Activated gamma-delta T cell treated with anti-CD3 and anti-CD28 coated beads, Interleukin-2, amount 50 U/mL, for 16 hours (primary cell): Measurements from ENCODE around the gene PHF8.

Source experiments
- DNase-seq: peaks from one replicate; pipeline ENCODE4 v3.0.0-alpha.2; 2020; ENCODE audit warnings: low read depth

The PHF8 gene

DNA sequence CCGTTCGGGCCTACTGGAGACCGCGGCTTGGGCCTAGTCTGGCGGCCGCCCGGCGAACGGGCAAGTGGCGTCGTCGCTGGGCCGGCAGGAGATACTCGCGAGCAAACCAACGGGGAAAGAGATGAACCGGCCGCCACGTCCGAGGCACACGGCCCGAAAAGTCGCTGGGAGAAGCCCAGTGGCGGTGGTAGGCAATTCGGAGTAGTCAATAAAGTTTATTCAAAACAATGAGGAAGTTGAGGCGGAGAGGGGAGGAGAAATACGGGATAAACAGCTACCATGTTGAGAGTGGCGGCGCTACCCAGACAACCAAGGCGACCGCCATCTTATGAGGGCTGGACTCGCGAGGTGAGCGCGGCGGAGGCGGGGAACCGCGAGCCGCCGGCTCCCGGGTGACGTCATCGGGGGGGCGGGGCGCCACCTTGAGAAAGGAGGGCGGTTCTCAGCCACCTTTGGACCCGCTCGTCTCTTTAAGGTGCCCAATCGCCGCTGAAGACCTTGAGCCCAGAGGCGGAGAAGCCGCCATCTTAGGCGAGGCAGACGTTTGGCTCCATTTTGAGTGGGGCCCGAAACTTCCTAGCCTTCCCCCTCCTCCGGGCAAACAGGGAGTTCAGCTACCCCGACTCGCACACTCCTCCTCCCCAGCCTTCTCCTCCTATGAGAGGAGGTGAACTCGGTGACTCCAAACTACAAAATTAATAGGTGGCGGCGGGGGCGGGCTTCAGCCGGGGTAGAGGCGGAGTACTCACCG is at the start of gene PHF8:
TSS of gene PHF8 (minus strand) at position 348 of the 751 bp plus-strand sequence. CDS start 1,745 bp downstream, outside the sequence.
- DNase-seq = peak; percentile 90

DNA sequence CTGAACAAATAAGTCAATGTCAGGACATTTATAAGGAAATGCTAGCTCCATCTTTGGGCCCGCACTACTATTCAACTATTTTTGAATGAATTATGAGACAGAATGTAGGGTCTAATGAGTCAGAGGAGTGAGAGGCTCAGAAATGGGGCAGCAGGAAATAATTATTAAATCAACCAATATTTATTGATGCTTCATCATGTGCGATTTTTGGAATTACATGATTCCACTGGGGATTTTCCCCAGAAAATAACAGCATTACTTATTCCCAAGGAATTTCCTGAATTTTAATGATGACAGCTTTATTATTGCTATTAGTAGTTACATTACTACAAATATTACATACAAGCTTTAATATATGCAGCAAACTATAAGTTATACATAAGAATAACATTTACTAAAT is 49.3 kb upstream of the PHF8 start:
- DNase-seq = no peak

DNA sequence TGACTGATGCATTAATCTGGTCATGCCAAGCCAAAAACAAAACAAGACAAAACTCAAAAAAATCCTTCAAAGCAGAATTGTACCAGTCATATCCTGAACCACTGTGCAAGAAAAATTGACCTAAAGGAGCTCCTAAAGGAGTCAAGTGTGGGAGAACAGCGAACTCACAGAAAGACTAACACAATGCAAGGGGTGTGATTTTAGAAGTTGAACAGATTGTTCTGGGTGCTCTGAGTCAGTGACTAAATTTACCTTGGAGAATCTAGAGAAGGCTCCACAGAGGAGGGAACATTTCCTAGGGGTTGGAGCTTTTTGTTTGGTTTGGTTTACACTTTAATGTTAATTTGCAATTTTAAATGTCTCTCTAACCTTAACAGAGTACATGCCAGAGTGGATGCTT is 48.9 kb upstream of the PHF8 start:
- DNase-seq = no peak

DNA sequence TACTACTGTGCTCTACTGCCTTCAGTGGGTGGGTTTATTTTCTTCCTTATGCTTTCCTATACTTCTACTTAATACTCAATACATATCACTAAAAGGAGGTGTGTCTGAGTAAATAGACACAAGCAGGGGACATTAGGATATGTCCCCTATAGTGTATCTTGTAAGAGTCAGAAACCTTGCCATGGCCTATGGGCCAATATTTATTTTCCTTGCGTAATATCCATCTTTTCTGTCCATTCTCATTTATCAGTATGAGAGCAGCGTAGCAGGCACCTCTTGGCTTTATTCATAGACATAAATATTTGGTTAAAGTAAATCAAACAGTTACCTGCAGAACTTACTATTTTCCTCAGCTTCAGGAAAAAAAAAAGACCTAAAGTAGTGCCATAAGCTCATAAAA is 46.6 kb upstream of the PHF8 start:
- DNase-seq = no peak

DNA sequence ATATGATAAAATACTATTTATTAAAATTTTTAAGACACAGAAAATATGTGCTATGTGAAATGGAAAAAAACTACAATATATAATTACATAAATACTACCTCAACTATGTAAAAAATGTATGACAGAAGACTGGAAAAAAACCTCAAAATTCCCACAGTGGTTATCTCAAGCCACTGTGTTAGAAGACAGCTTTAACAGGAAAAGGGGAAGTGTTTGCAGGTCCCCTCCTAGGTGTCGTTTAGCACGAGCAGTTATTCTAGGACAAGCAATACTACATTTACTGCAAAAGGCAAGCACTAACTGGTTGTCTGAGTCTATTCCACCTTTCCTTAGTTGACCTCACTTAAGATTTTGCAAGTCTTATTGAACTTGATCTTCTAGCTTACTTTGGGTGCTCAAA is 44.9 kb upstream of the PHF8 start:
- DNase-seq = no peak

DNA sequence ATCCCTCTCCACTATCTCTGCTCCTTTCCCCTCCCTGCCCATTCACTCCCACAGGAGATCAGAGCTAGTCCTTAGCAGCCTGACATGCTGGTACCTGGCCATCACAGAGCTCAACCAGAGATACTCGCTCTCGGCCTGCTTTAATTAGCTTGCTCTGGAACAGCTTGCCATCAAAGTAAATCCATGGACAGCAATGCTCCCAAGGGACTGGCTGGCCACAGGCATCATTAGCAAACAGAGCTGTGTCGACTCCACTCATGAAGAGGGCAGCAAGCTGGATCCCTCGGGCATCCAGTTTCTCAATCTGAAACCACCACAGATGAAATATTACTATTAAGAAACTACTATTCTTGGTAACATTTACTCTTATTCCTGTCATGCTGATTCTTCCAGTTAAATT is 43.4 kb upstream of the PHF8 start:
- DNase-seq = no peak

DNA sequence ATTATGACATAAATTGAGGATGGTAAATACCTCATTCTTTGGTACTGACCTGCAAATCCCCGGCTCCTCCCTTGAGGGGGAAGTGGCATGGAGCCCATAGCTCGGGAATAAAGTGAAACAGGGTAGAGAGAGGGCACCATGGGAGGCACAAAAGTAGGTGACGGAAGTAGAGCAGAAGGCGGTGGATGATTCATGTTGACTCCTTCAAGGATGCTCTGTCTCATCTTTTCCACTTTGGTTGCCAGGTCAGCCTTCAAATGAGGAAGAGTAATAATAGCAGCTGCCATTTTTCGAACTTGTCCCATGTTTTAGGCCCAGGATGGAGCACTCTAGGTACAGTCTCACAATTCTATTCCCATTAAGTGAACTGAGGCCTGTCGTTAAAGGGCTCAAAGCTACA is 41.4 kb upstream of the PHF8 start:
- no peak for DNase-seq

DNA sequence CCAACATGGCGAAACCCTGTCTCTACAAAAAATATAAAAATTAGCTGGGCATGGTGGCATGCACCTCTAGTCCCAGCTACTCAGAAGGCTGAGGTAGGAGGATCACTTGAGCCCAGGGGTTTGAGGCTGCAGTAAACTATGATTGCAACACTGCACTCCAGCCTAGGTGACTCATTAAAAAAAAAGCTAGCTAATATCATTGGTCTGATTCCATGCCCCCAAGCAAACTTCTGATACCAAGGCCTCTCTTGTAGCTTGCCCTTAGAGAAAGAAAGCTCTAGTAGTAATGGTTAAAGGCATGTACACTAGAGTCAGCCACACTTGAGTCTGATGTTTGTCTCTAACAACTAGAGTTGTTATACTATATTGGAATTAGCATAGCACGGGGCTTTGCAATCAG is 32.6 kb upstream of the PHF8 start:
- DNase-seq = no peak

DNA sequence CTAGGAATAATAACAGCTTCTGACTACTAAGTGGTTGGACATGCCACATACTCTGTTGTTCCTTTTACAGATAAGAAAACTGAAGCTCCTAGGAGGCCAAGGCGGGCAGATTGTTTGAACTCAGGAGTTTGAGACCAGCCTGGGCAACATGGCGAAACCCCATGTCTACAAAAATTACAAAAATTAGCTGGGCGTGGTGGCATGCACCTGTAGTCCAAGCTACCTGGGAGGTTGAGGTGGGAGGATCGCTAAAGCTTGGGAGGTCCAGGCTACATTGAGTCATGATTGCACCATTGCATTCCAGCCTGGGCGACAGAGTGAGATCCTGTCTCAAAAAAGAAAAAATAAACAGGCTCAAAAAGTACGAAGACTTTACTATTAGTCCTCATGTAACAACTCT is 30.6 kb upstream of the PHF8 start:
- DNase-seq = no peak

DNA sequence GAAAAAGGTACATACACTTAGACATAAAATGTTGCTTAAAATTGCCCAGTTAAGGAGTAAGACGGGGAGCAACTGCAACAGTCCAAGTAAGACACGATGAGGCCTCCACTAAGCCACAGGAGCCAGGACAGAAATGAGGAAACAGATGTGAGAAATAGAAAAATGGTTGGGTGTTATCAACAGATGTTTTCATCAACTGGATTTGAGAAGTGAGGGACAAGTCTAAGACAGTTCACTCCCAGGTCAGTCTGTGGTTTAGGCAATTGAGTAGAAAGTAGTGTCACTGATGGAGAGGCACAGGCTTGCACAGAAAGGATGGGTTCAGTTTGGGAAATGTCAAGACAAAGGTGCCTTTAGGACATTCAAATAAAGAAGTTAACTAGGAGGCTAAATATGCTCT is 23.5 kb upstream of the PHF8 start:
- DNase-seq = no peak

DNA sequence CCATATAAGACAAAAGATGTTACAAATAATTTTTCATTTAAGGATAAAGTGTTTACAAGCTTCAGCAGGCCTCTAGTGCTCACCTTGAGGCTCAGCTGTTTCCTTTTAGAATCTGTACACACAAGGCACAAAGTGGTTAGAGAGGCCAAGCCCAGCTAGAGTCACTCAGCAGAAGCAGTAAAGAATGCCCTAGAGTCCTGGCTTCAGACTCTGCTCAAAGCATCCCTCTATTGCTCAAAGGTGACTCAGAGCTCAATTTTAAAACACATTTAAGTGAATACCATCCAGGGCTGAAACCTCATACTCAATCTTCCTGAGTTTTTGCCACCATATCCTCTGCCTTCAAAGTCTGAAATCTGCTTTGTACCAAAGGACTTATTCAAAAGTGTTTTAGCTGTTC is 22.6 kb upstream of the PHF8 start:
- DNase-seq = no peak

DNA sequence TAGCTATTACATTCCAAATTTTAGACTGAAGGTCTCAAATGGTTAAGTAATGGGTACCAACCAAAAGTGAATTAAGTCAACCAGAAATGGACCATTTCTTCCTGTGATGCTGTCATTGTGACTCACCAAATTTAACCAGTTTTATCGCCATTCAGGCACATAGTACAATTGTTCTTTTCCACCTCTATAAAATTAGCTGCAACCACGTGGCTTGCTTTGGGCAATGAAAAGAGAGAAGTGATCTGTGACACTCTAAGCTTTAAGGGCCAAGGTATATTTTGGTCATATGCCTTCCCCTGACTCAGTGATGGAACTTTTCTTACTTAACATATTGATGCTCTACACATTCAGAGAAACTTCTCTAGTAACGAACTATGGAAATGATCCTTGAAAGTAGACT is 20.3 kb upstream of the PHF8 start:
- no peak for DNase-seq

DNA sequence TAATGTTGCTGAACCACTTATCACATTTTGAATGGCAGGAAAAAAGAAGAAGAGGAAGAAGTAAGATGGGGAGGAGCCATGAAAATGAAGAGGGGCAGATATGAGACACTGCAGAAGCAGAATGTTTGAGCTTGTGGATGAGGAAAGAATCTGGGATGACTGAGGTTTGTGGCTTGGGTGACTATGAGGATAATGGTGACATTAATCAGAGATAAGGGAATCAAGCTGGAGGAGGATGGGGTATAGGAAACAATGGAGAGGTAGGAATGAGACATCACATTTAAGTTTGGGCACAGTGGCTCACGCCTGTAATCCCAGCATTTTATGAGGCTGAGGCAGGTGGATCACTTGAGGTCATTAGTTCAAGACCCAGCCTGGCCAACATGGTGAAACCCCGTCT is 19.1 kb upstream of the PHF8 start:
- DNase-seq = no peak

DNA sequence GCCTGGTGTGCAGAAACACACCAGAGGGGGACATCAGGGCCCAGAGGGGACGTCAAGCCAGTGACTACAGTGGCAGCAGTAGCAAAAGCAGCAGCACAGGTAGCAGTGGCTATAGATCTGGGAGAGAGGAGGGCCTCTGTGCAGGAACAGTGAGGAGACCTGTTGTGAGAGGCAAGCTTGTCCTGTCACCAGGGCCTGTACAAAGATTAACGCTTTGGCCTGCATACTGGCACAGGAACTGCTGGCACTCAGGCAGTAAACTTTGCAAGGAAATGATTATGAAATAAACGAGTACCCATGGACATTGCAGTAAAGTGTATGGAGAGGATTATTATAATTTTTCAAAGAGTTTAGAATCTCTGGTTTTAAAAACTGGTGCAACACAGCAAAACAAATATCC is 5.5 kb upstream of the PHF8 start:
- no peak for DNase-seq

DNA sequence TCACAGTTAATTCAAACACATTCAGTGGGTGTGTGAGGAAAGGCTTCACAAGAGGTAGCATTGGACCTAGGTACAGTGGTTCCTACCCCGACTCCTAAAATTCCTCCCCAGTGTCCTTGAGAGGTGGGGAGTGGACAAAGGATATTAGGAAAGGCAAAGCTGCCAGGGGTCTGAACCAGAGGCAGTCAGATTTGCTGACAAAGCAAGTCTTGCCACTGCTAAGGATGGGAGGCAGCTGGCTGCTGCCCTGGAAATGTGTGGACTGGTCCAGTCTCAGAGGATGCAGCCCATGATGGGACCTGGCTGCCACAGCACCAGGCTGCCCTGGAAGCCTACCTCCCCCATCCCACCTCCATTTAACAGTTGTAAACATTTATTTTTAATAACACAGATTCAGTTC is 4.1 kb upstream of the PHF8 start:
- DNase-seq = no peak

DNA sequence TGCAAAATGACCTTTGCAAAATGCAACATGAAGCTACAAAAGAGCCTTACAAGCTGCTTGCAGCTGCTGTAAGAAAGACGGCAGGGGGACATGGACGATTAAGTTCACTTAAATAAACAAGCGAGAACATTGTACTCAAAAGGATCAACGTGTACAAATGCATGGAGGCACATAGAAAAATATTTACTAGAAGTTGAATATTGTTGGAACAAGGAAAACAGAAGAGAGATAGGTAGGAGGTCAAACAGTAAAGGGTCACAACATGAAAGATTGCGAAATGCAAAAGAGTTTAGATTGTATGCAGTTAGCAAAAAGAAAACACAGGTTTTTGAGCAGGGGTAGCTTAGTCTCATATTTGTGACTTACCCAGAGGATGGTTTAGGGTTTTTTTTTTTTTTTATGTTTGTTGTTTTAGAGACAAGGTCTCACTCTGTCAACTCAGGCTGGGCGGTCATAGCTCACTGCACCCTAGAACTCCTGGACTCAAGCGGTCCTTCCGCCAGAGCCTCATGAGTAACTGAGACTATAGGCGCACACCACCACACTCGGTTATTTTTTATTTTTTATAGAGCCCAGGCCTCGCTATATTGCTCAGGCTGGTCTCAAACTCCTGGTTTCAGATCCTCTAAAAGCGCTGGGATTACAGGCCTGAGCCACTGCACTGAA is 1.4 kb upstream of the PHF8 start:
- no peak for DNase-seq

DNA sequence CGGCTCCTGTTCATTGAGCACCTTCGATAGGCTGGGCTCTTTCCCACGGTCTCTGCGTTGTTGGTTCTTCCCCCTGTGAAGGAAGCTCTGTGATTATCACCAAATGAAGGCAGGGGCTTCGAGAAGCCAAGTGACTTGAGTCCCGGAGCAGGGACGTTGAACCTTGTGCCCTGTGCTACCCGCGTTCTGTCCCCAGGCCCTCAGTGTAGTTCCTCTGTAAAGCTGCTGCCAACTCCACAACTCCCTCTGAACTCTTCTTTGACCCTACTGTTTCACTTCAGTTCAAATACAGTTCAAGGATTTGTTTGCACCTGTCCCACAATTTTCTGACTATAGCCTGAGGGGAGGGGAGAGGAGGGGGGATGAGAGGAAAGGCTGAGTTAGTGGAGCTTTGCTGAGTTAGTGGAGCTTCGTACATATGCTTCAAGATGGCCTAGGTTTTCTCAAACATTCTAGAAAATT is 635 bp upstream of the PHF8 start:
- no peak for DNase-seq

DNA sequence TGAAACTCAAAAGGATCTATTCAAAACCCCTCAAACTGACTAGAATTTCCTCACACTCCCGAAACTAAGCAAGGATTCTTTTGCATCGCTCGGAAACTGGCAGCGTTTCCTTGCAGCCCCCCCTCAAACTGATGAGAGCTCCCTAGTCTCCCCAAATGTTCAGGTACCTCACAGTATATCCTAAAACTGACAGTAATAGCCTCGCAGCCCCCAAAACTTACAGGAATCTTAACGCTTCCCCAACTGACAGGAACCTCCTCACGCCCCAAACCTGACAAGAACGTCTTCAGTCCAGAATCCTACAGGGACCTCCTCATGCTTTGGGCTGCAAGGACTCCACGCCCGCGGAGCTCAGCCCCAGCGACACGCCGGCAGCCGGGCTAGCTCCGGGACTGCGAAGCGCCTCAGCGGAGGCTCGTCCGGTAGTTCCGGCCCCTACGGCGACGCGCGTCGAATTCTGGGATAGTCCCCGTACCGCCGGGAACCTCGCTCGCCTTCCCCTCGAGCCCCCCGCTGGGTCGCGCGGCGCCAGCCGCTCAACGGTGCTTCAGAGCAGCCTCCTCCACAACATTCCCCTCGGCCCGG is 640 bp downstream of the PHF8 start:
- DNase-seq = no peak

DNA sequence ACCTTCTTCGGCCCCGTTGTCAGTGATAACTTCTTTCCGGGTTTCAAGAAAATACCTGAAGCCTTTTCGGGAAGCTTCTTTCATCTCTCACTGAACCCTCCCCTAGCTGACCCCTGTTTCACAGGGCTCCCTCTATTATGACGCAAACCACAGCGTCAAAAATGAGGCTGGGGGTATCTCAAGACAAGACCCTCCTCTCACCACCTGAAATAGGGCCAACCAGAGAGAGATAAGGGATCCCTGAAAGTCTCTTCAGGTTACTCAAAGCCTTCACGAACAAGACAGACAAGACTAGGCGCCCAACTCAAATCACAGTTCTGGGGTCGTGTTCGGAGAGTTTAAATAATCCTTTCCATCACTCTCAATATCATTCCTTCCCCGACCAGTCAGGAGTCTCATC is 1.2 kb downstream of the PHF8 start:
- DNase-seq = no peak

DNA sequence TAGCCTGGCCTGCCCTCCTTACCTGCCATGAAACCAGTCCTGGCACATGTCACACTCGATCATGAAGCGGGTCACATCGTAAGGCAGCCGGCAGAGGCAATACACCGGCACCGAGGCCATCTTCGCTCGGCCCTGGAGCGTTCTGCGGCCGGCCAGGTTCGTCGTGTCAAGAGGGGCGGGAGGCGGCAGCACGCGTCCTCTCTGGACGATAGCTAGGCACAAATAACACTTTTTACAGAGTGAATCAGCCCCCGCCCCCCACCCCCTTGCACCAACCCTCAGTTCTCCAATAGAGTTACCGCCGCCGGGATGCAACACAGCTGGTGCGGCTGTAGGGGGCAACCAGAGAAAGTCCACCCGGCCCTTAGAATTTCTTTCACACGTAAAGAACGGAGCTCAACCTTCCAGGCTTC is 1.7 kb downstream of the PHF8 start:
- no peak for DNase-seq

DNA sequence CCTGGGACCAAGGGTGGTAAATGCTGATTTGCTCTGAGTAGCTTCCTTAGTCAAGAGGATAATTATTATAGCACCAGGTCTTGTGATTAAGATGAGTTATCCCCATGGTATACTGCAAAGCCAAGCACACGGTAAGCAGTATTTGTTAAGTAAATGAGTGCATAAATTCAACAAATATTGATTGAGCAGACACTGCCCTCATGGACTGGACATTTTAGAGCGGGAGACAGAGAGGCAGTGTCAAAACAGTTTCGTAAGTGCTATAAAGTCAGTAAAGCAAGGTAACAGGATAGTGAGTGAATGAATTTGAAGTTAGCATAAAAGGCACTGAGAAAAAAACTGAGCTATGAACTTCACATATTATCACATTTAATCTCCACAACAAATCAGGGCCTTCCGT is 13.9 kb downstream of the PHF8 start:
- no peak for DNase-seq

DNA sequence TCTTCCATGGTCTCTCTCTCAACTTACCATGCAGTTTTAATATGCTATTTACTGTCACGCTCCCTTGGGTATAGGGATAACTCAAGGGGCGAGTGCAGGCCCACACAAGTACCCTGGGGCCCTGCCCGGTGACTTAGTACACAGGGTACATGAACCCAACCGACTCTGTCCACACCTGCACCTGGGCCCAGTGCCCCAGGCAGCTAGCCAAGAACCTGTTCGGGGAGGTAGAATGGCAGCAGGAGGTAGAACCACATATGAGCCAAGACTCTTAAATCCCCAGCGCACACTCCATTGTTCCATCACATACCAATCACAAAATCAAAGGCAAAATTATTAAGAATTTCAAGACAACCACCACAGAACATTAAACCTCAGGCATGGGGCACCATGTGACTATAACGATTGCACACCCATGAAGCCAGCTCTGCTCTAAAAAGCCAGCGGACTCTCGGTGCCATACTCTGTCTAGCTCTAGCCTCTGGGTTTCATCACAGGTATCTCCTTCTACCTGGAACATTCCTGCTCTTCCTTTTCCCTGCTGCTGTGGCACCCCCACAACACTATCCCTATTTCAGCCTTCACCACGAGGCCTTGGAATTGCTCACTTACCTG is 14.6 kb downstream of the PHF8 start:
- no peak for DNase-seq

DNA sequence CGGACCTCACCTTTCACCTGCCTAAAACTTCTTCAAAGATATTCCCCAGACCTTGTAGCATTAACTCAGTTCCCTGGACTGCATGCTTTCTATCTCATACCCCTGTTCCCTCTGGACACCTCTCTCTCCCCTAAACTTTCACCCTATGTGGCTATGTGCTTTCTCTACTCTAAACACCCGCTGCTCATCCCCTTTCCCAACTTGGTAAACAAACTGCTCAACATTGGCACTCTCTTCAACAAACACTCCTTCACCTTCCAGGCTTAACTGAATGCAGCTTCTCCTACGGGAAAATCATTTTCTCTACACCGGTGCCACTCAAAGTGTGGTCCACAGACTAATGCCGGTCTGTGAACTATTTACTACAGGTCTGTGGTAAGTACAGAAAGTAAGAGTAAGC is 19.9 kb downstream of the PHF8 start:
- no peak for DNase-seq
